A549 (cell line): Measurements from ENCODE around the gene SNTB2. TPM values are rescaled to one million over a fixed set of nuclear protein-coding genes. Genes with fewer than 3 reads are reported as not detected.
A peak's percentile ranks its signal among the peaks of the same experiment; 100 is the strongest.

Experiments
- ATAC-seq, 2 experiments: fragments of 200-7000 bp in 1 of 2; fragments of >200 bp in 1 of 2; cut with Nextera tagmentation in 1 of 2; cut with Tn5 transposase in 1 of 2; 3 replicates each; pipeline versions ENCODE4 v1.8.0 to v1.9.1; 2018 to 2020; ENCODE audit warnings: mild to moderate bottlenecking in 1 of 2, moderate library complexity in 1 of 2
- CTCF ChIA-PET: fragments of 300-600 bp; sonication (Branson Sonifier 250); formaldehyde crosslinking; extraction: SDS; loops from one replicate; lab custom pipeline; 2021; ENCODE audit warnings: antibody characterized with exemption, inconsistent platforms; lab: Yijun Ruan, JAX
- POLR2A ChIA-PET: fragments of 350-600 bp; formaldehyde crosslinking; extraction: SDS; loops from one replicate; lab custom pipeline; 2021; ENCODE audit warnings: antibody characterized with exemption, inconsistent platforms; lab: Yijun Ruan, JAX
- DNase-seq, 2 experiments: peaks; one replicate each; pipeline versions ENCODE4 v3.0.0 to v3.0.0-alpha.2; 2011 to 2016; ENCODE audit warnings: low read depth in 1 of 2, low spot score in 1 of 2
- FAIRE-seq: peaks from 2 replicates; lab custom pipeline; 2011; peaks lifted over from hg19 to GRCh38; lab: Jason Lieb, UNC
- H3K27ac ChIP-seq, 2 experiments: fragments of >200 bp; sonication (Bioruptor Twin); formaldehyde crosslinking; 3 replicates each; pipeline ENCODE4 v1.5.1; 2016 to 2017
- H3K4me1 ChIP-seq: fragments of >200 bp; sonication (Bioruptor Twin); formaldehyde crosslinking; 3 replicates; pipeline ENCODE4 v1.6.1; 2016
- H3K4me2 ChIP-seq: fragments of >200 bp; sonication (Bioruptor Twin); formaldehyde crosslinking; 3 replicates; pipeline ENCODE4 v1.6.1; 2016
- H3K4me3 ChIP-seq: fragments of >200 bp; sonication (Bioruptor Twin); formaldehyde crosslinking; 3 replicates; pipeline ENCODE4 v1.5.1; 2016
- H3K9me3 ChIP-seq: fragments of >200 bp; sonication (Bioruptor Twin); formaldehyde crosslinking; 3 replicates; pipeline ENCODE4 v1.6.1; 2016
- ATOH8 ChIP-seq: fragments of 250-450 bp; sonication (Bioruptor Pico); IDR thresholded peaks from 2 replicates; pipeline ENCODE4 v1.5.0; 2020; ENCODE audit warnings: low read depth, mild to moderate bottlenecking, moderate library complexity
- BHLHE40 ChIP-seq: IDR thresholded peaks from 2 replicates; pipeline ENCODE4 v1.6.1; 2012; ENCODE audit warnings: low read depth, low read length, inconsistent platforms
- CEBPB ChIP-seq, 2 experiments: fragments of >200 bp in 1 of 2; sonication (Bioruptor Twin) in 1 of 2; formaldehyde crosslinking in 1 of 2; IDR thresholded peaks; 2 replicates each; pipeline ENCODE4 v1.6.1; 2012 to 2016
- CTCF ChIP-seq: fragments of >200 bp; sonication (Bioruptor Twin); formaldehyde crosslinking; IDR thresholded peaks from 3 replicates; pipeline ENCODE4 v1.5.1; 2016
- EHF ChIP-seq: fragments of 250-450 bp; sonication (Bioruptor Pico); IDR thresholded peaks from 2 replicates; pipeline ENCODE4 v1.5.0; 2020; ENCODE audit warnings: mild to moderate bottlenecking
- EHMT2 ChIP-seq: fragments of 200-600 bp; sonication (generic); IDR thresholded peaks from 2 replicates; pipeline ENCODE4 v1.6.1; 2016; ENCODE audit warnings: antibody characterized with exemption, low read depth, mild to moderate bottlenecking, moderate library complexity
- ELK1 ChIP-seq: fragments of 150-350 bp; IDR thresholded peaks from 2 replicates; pipeline ENCODE4 v1.6.1; 2014; ENCODE audit warnings: low read depth, mild to moderate bottlenecking, low read length
- EP300 ChIP-seq, 2 experiments: fragments of >200 bp; sonication (Bioruptor Twin); formaldehyde crosslinking; IDR thresholded peaks; 2 replicates in 1 of 2; 3 replicates in 1 of 2; pipeline ENCODE4 v1.6.1; 2016 to 2017
- FOXS1 ChIP-seq: fragments of 250-450 bp; sonication (Bioruptor Pico); IDR thresholded peaks from 2 replicates; pipeline ENCODE4 v1.5.0; 2020; ENCODE audit warnings: mild to moderate bottlenecking, moderate library complexity
- HDAC2 ChIP-seq: fragments of 200-600 bp; sonication (generic); IDR thresholded peaks from 2 replicates; pipeline ENCODE4 v1.6.1; 2016
- HEYL ChIP-seq: fragments of 250-450 bp; sonication (Bioruptor Pico); IDR thresholded peaks from 2 replicates; pipeline ENCODE4 v1.8.0; 2021; ENCODE audit warnings: mild to moderate bottlenecking, moderate library complexity
- HOXA7 ChIP-seq: fragments of 250-450 bp; sonication (Bioruptor Pico); IDR thresholded peaks from 2 replicates; pipeline ENCODE4 v1.5.0; 2020; ENCODE audit warnings: mild to moderate bottlenecking, moderate library complexity
- HOXB13 ChIP-seq: fragments of 250-450 bp; sonication (Bioruptor Pico); IDR thresholded peaks from 2 replicates; pipeline ENCODE4 v1.5.0; 2020; ENCODE audit warnings: low read depth, mild to moderate bottlenecking, moderate library complexity
- MAFK ChIP-seq: fragments of 450-650 bp; IDR thresholded peaks from 2 replicates; pipeline ENCODE4 v1.6.1; 2014; ENCODE audit not compliant: partially characterized antibody
- MAX ChIP-seq: IDR thresholded peaks from 2 replicates; pipeline ENCODE4 v1.6.1; 2012
- NFE2L2 ChIP-seq: fragments of 150-350 bp; conservative IDR thresholded peaks from 2 replicates; pipeline ENCODE4 v1.6.1; 2014; ENCODE audit warnings: low read length
- NPAS2 ChIP-seq: fragments of 250-450 bp; sonication (Bioruptor Pico); IDR thresholded peaks from 2 replicates; pipeline ENCODE4 v1.8.0; 2022; ENCODE audit warnings: mild to moderate bottlenecking, moderate library complexity, borderline replicate concordance
- NR3C1 ChIP-seq: fragments of >200 bp; sonication (Bioruptor Twin); formaldehyde crosslinking; IDR thresholded peaks from 3 replicates; pipeline ENCODE4 v1.6.1; 2017
- PBX3 ChIP-seq: IDR thresholded peaks from 2 replicates; pipeline ENCODE4 v1.6.1; 2012
- POLR2A ChIP-seq: IDR thresholded peaks from 2 replicates; pipeline ENCODE4 v1.6.1; 2012; ENCODE audit warnings: mild to moderate bottlenecking, low read length
- POLR2AphosphoS2 ChIP-seq: conservative IDR thresholded peaks from 2 replicates; pipeline ENCODE4 v1.6.1; 2012; ENCODE audit warnings: low read length, improper control_type of control experiment, inconsistent platforms
- RAD21 ChIP-seq, 2 experiments: fragments of >200 bp in 1 of 2; sonication (Bioruptor Twin) in 1 of 2; formaldehyde crosslinking in 1 of 2; IDR thresholded peaks in 1 of 2; conservative IDR thresholded peaks in 1 of 2; 2 replicates in 1 of 2; 3 replicates in 1 of 2; pipeline ENCODE4 v1.6.1; 2012 to 2018; ENCODE audit warnings: inconsistent platforms in 1 of 2
- RCOR1 ChIP-seq: fragments of 150-350 bp; IDR thresholded peaks from 2 replicates; pipeline ENCODE4 v1.6.1; 2014; ENCODE audit warnings: antibody characterized with exemption, low read length, low read depth
- REST ChIP-seq: fragments of 200-600 bp; sonication (generic); IDR thresholded peaks from 2 replicates; pipeline ENCODE4 v1.6.1; 2016; ENCODE audit warnings: antibody characterized with exemption, mild to moderate bottlenecking, moderate library complexity
- SMC3 ChIP-seq: fragments of >200 bp; sonication (Bioruptor Twin); formaldehyde crosslinking; IDR thresholded peaks from 3 replicates; pipeline ENCODE4 v1.6.1; 2018; ENCODE audit warnings: inconsistent platforms
- SREBF2 ChIP-seq: fragments of 450-650 bp; IDR thresholded peaks from 2 replicates; pipeline ENCODE4 v1.6.1; 2014; ENCODE audit warnings: mild to moderate bottlenecking, moderate library complexity
- ZC3H11A ChIP-seq: fragments of 450-650 bp; IDR thresholded peaks from 2 replicates; pipeline ENCODE4 v1.6.1; 2014; ENCODE audit warnings: antibody characterized with exemption, mild to moderate bottlenecking
- ZFP36 ChIP-seq: fragments of 450-650 bp; IDR thresholded peaks from 2 replicates; pipeline ENCODE4 v1.6.1; 2014; ENCODE audit warnings: borderline replicate concordance; ENCODE audit not compliant: partially characterized antibody
- ZNF302 ChIP-seq: fragments of 250-450 bp; sonication (Bioruptor Pico); IDR thresholded peaks from 2 replicates; pipeline ENCODE4 v1.9.0; 2021; ENCODE audit warnings: inconsistent platforms, mild to moderate bottlenecking, moderate library complexity
- WGBS: methylation state at CpG from one replicate; pipeline ENCODE4 v1.1.6; 2017; ENCODE audit errors: missing lambda C conversion rate; 5-methylcytosine and 5-hydroxymethylcytosine counted together
- polyA plus RNA-seq, 4 experiments: library from polyadenylated mRNA; depleted of rRNA in 3 of 4; stranded (reverse); fragments of >200 nt; fragmentation: RNase III in 1 of 4; extraction: RNeasy Plus Mini Kit Qiagen cat#74134 plus additional on column Dnase treatment in 1 of 4; gene quantifications; 2 replicates in 3 of 4; 3 replicates in 1 of 4; pipeline ENCODE4 v1.2.3, GENCODE V29; 2011 to 2017

Gene SNTB2
- polyA plus RNA-seq, 2 of the 4 experiments (the other 2 are of a cell fraction) = 7.8 to 20.8 TPM

GRCh38 chr16:69323415-69323814 lies 136.5 kb downstream of the SNTB2 start:
- Histone ChIP-seq H3K27ac (no peak overlapping the region), H3K4me2 (no peak overlapping the region), H3K9me3 (no peaks in the 10 kb centered on the region), H3K4me3 (no peak overlapping the region), H3K4me1 (peaks cover 27% of the 10 kb centered on the region)
- POLR2A ChIA-PET = interaction anchor here (0.7 kb wide), 2 partner anchors 13 to 583 kb away, joined by 3 to 4 read pairs; no protein-coding TSS in a partner anchor
- ATAC-seq (no peak), DNase-seq (no peak), FAIRE-seq (no peak)
- CTCF ChIA-PET = interaction anchor here (2.6 to 8.9 kb wide), 3 partner anchors 10 to 14 kb away, joined by 6 to 44 read pairs (median 31); partner anchors contain the start of genes COG8, NIP7 and VPS4A
- TF ChIP-seq SMC3 = no peak
- TF ChIP-seq BHLHE40 = no peak
- TF ChIP-seq ZFP36 = no peak
- no peak for TF ChIP-seq NFE2L2
- no peak for TF ChIP-seq MAX
- no peak for TF ChIP-seq ZNF302
- no peak for TF ChIP-seq EHF (CRISPR knock-in tag)
- no peak for TF ChIP-seq RAD21 (conservative IDR thresholded peaks at IDR 0.05 in 1 of 2, IDR thresholded peaks at IDR 0.05 in 1 of 2)
- no peak for TF ChIP-seq NR3C1
- no peak for TF ChIP-seq RCOR1
- no peak for TF ChIP-seq HEYL (CRISPR knock-in tag)
- TF ChIP-seq HOXB13 (CRISPR knock-in tag) = no peak
- no peak for TF ChIP-seq REST
- TF ChIP-seq SREBF2 = no peak
- no peak for TF ChIP-seq POLR2A
- TF ChIP-seq CTCF = no peak
- no peak for TF ChIP-seq HDAC2
- TF ChIP-seq PBX3 = no peak
- TF ChIP-seq ATOH8 = no peak
- 97% methylated on average over 5 of the region's 14 CpGs for WGBS

- H3K4me3 ChIP-seq = no peak overlapping the region
- 89% methylated on average over 8 of the region's 8 CpGs for WGBS
- H3K9me3 ChIP-seq = no peaks in the 10 kb centered on the region
- H3K27ac ChIP-seq = 0 out of 6 replicates have a peak overlapping the region, but pooled peaks of 1 of the 2 experiments have one; percentile 34
- no peak overlapping the region for H3K4me2 ChIP-seq
- H3K4me1 ChIP-seq = peaks cover 34% of the 10 kb centered on the region
- FAIRE-seq = no peak
- CTCF ChIA-PET = interaction anchor here (2.6 to 8.9 kb wide), 3 partner anchors 10 to 13 kb away, joined by 6 to 44 read pairs (median 31); partner anchors contain the start of genes COG8, NIP7 and VPS4A
- no peak for DNase-seq
- peak in 1 of 2 experiments; percentile 8; a peak in 1 of 6 replicates for ATAC-seq
- POLR2A ChIA-PET = no interaction called here
- TF ChIP-seq ELK1 = no peak
- no peak for TF ChIP-seq POLR2AphosphoS2
- TF ChIP-seq FOXS1 = no peak
- TF ChIP-seq EHMT2 = no peak
- no peak for TF ChIP-seq PBX3
- no peak for TF ChIP-seq ZC3H11A
- no peak for TF ChIP-seq NPAS2
- no peak for TF ChIP-seq MAFK
- no peak for TF ChIP-seq EP300 (IDR thresholded peaks at IDR 0.05)
- TF ChIP-seq SMC3 = no peak
- TF ChIP-seq HDAC2 = no peak
- TF ChIP-seq HOXA7 (CRISPR knock-in tag) = no peak
- TF ChIP-seq CEBPB (IDR thresholded peaks at IDR 0.05) = no peak
- TF ChIP-seq HOXB13 (CRISPR knock-in tag) = no peak
Observed at GRCh38 chr16:69324013-69324531, 137.1 kb downstream of the SNTB2 start.
